Right atrium auricular region (tissue), 2 donors: ENCODE data around the gene RAPH1. TPM values are rescaled to one million over a fixed set of nuclear protein-coding genes. Genes with fewer than 3 reads are reported as not detected.

Experiments
- DNase-seq: peaks from one replicate; pipeline ENCODE4 v3.0.0-alpha.2; 2019; ENCODE audit warnings: low spot score
- H3K27ac ChIP-seq, 2 donors: fragments of 200-600 bp; sonication (generic); 1 replicate in 1 of 2; 2 replicates in 1 of 2; pipeline ENCODE4 v1.5.1; 2016 to 2019
- H3K27me3 ChIP-seq, 2 donors: fragments of 200-600 bp; sonication (generic); one replicate each; pipeline versions ENCODE4 v1.5.1 to v1.6.0; 2017 to 2019
- H3K36me3 ChIP-seq: fragments of 200-600 bp; sonication (generic); one replicate; pipeline ENCODE4 v1.5.1; 2016
- H3K4me1 ChIP-seq, 2 donors: fragments of 200-600 bp; sonication (generic); one replicate each; pipeline versions ENCODE4 v1.5.1 to v1.6.0; 2017 to 2019
- H3K4me3 ChIP-seq, 2 donors: fragments of 200-600 bp; sonication (generic); 1 replicate in 1 of 2; 2 replicates in 1 of 2; pipeline ENCODE4 v1.5.1; 2017 to 2019; ENCODE audit warnings: mild to moderate bottlenecking in 1 of 2, moderate library complexity in 1 of 2
- H3K9me3 ChIP-seq, 2 donors: fragments of 200-600 bp; sonication (generic); one replicate each; pipeline ENCODE4 v1.5.1; 2019
- CTCF ChIP-seq, 2 donors: fragments of 200-600 bp; sonication (generic); IDR thresholded peaks; one replicate each; pipeline ENCODE4 v1.5.1; 2019; ENCODE audit warnings: antibody characterized with exemption in 2 of 2
- total RNA-seq, 2 donors: library from RNA; depleted of rRNA; stranded (reverse); fragments of >200 nt; gene quantifications; one replicate each; pipeline ENCODE4 v1.1.0, GENCODE V29; 2016

The RAPH1 gene
- total RNA-seq, 2 donors from 2014 or later: 17.4 to 18.7 TPM

DNA sequence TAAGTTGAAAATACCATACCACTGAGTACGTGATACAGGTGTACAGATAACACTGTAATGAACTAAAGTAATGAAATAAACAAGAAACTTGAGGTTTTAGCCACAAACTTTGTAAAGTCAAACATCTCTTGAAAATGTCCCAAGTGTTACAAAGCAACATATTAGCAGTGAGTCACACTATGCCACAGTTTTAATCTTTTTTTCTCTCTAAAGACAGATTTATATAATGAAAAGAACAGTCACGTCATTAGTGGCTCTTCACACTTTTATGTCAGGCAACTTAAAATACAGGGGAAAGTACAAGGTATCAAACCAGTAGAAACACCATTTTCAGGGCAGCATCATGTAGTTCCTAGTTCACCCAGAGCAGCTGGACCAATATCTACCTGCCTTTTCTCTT, 42.1 kb downstream of the RAPH1 start:
- Histone ChIP-seq H3K36me3 (peaks cover 10% of the 10 kb centered on the region), H3K27me3 (no peaks in the 10 kb centered on the region), H3K4me3 (no peak overlapping the region), H3K27ac (no peak overlapping the region), H3K4me1 (peaks cover 0 to 2% of the 10 kb centered on the region in 2 donors), H3K9me3 (no peaks in the 10 kb centered on the region)
- no peak for DNase-seq
- TF ChIP-seq CTCF (IDR thresholded peaks at IDR 0.05): no peak

DNA sequence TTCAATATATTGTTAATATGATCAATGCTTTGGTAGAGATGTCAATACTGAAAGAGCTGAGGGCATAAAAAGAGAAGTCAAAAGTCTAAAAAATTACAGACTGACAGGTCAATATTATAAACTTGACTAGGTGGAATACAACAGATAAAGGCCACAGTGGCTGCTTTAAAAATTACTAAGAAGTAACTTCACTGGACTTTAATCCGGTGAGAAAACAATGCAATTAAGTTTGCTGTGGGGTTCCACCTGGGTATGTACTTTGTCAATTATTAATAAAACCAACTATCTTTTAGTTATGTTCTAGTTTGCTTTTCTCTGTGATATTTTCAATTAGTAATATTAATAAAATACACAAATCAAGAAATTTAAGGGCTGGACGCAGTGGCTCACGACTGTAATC, 44.7 kb downstream of the RAPH1 start:
- H3K4me3 ChIP-seq: no peak overlapping the region
- no peaks in the 10 kb centered on the region for H3K4me1 ChIP-seq
- H3K36me3 ChIP-seq: peaks cover 10% of the 10 kb centered on the region
- DNase-seq: no peak
- H3K9me3 ChIP-seq: no peaks in the 10 kb centered on the region
- TF ChIP-seq CTCF (IDR thresholded peaks at IDR 0.05): no peak
- no peaks in the 10 kb centered on the region for H3K27me3 ChIP-seq
- H3K27ac ChIP-seq: no peak overlapping the region

DNA sequence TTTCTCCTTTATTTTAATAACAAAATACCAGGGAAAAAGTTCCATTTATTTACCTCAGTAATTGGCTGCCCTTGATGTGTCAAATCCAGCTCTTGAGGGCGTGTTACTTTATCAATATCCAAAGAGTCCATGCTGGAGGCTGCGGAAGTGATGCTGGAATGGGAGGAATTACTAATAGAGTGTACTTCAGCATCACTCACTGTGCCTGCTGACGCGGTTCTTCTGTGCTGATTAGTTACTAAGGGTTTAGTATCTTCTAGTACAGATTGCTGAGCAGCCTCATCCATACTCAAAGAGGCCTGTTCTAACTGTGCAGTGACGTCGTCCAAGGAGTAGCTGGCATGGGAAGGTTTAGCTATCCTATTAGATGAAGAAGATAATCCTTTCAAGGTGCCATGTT, 45.6 kb downstream of the RAPH1 start:
- no peak overlapping the region for H3K4me3 ChIP-seq
- DNase-seq: no peak
- H3K36me3 ChIP-seq: peaks cover 10% of the 10 kb centered on the region

GRCh38 chr2:203484266-203485112, 50.6 kb downstream of the RAPH1 start:
- TF ChIP-seq CTCF (IDR thresholded peaks at IDR 0.05): peak; percentile 39 to 75
- DNase-seq: no peak
- H3K36me3 ChIP-seq: peaks cover 6% of the 10 kb centered on the region

More for the DNA sequence above, 45.6 kb downstream of the RAPH1 start:
- Histone ChIP-seq H3K4me1 (no peaks in the 10 kb centered on the region), H3K9me3 (no peaks in the 10 kb centered on the region), H3K27ac (no peak overlapping the region), H3K27me3 (no peaks in the 10 kb centered on the region)
- no peak for TF ChIP-seq CTCF (IDR thresholded peaks at IDR 0.05)

GRCh38 chr2:203480623-203481022, 54.5 kb downstream of the RAPH1 start:
- peaks cover 7% of the 10 kb centered on the region for H3K36me3 ChIP-seq
- no peak overlapping the region for H3K27ac ChIP-seq
- no peak overlapping the region for H3K4me3 ChIP-seq
- H3K4me1 ChIP-seq: no peaks in the 10 kb centered on the region
- no peaks in the 10 kb centered on the region for H3K27me3 ChIP-seq
- H3K9me3 ChIP-seq: no peaks in the 10 kb centered on the region
- no peak for DNase-seq
- TF ChIP-seq CTCF (IDR thresholded peaks at IDR 0.05): no peak

More at GRCh38 chr2:203484266-203485112, 50.6 kb downstream of the RAPH1 start:
- Histone ChIP-seq H3K27ac (no peak overlapping the region), H3K4me3 (no peak overlapping the region), H3K9me3 (no peaks in the 10 kb centered on the region), H3K4me1 (no peaks in the 10 kb centered on the region), H3K27me3 (no peaks in the 10 kb centered on the region)
